ENCODE measurements around the gene C6orf47. TPM values are rescaled to one million over a fixed set of nuclear protein-coding genes. Genes with fewer than 3 reads are reported as not detected.

C6orf47 gene
- total and polyA plus RNA-seq, 2 of the 13 experiments (the other 11 are each of a cell fraction or from before 2014, with no cell fraction given): 1.7 to 18.1 TPM

GRCh38 chr6:31654574-31655348, 5.8 kb downstream of the C6orf47 start (continued):
- TF ChIP-seq ZNF597 (CRISPR knock-in tag; IDR thresholded peaks at IDR 0.05): no peak
- no peak for TF ChIP-seq TEAD3 (CRISPR knock-in tag; optimal IDR thresholded peaks at IDR 0.05; ENCODE audit: borderline replicate concordance)
- TF ChIP-seq ZMYM3 (CRISPR knock-in tag; IDR thresholded peaks at IDR 0.05): peak; percentile 94
- no peak for TF ChIP-seq ZNF747 (CRISPR knock-in tag; IDR thresholded peaks at IDR 0.05; ENCODE audit: borderline replicate concordance)
- TF ChIP-seq SALL1 (CRISPR knock-in tag; IDR thresholded peaks at IDR 0.05): peak; percentile 26; the same call in 1 of the 2 replicates
- no peak for TF ChIP-seq SP140L (CRISPR knock-in tag; IDR thresholded peaks at IDR 0.05; ENCODE audit: borderline replicate concordance)
- TF ChIP-seq BRCA1 (CRISPR knock-in tag; IDR thresholded peaks at IDR 0.05): no peak
- TF ChIP-seq THAP8 (CRISPR knock-in tag; IDR thresholded peaks at IDR 0.05; ENCODE audit: borderline replicate concordance): no peak
- no peak for TF ChIP-seq SRSF4 (IDR thresholded peaks at IDR 0.05; ENCODE audit: low read depth, low read length, poor library complexity, severe bottlenecking)
- no peak for TF ChIP-seq CREBL2 (CRISPR knock-in tag; IDR thresholded peaks at IDR 0.05; ENCODE audit: borderline replicate concordance)
- 0 out of 2 replicates have a peak, but pooled peaks have one; percentile 15 for TF ChIP-seq CC2D1A (CRISPR knock-in tag; IDR thresholded peaks at IDR 0.05)
- TF ChIP-seq ATF7 (IDR thresholded peaks at IDR 0.05): no peak
- 0 out of 2 replicates have a peak, but pooled peaks have one; percentile 6 for TF ChIP-seq ATF7 (CRISPR knock-in tag; IDR thresholded peaks at IDR 0.05)
- no peak for TF ChIP-seq MLXIP (CRISPR knock-in tag; IDR thresholded peaks at IDR 0.05; ENCODE audit: borderline replicate concordance)
- TF ChIP-seq ZNF510 (CRISPR knock-in tag; IDR thresholded peaks at IDR 0.05; ENCODE audit: low read depth): no peak
- no peak for TF ChIP-seq PHB2 (IDR thresholded peaks at IDR 0.05; ENCODE audit: partially characterized antibody)
- no peak for TF ChIP-seq DDIT3 (CRISPR knock-in tag; IDR thresholded peaks at IDR 0.05)
- TF ChIP-seq ZNF616 (CRISPR knock-in tag; IDR thresholded peaks at IDR 0.05; ENCODE audit: low read depth): no peak
- no peak for TF ChIP-seq ZNF609 (CRISPR knock-in tag; IDR thresholded peaks at IDR 0.05; ENCODE audit: borderline replicate concordance)

Measured in HepG2 (cell line).